ENCODE results near the gene SLC22A7.

Gene SLC22A7

GRCh38 chr6:43318011-43318410 is 20.0 kb downstream of the SLC22A7 start:
- peaks cover 4% of the 10 kb centered on the region; the same call in 1 of the 2 replicates for H3K4me1 ChIP-seq (ENCODE audit: control insufficient read depth, insufficient read depth, low read length)
- no peak overlapping the region for H3K4me3 ChIP-seq (ENCODE audit: low read depth, low read length)
- POLR2A ChIA-PET: interaction anchor here (0.5 kb wide), 1 partner anchor 26 kb away, joined by 4 read pairs; no protein-coding TSS in a partner anchor
- no peaks in the 10 kb centered on the region for H3K9me3 ChIP-seq (ENCODE audit: control insufficient read depth, insufficient read depth, low read depth, low read length)
- no peak overlapping the region for H3K27ac ChIP-seq (ENCODE audit: extremely low read depth, low read depth, low read length)
- CTCF ChIA-PET: interaction anchor here (0.6 to 1.9 kb wide), 8 partner anchors 11 to 354 kb away, joined by 3 to 8 read pairs (median 4); partner anchors contain the start of gene DNPH1
- TF ChIP-seq ZNF211 (tag by site-specific recombination; IDR thresholded peaks at IDR 0.05; ENCODE audit: low read depth) (no peak), ZBTB11 (tag by site-specific recombination; conservative IDR thresholded peaks at IDR 0.05; ENCODE audit: low read depth) (no peak), ZNF221 (tag by site-specific recombination; IDR thresholded peaks at IDR 0.05; ENCODE audit: borderline replicate concordance) (no peak), GLI2 (tag by site-specific recombination; IDR thresholded peaks at IDR 0.05; ENCODE audit: borderline replicate concordance, low read depth) (no peak), KLF10 (tag by site-specific recombination; IDR thresholded peaks at IDR 0.05) (no peak)
- no peaks in the 10 kb centered on the region for H3K36me3 ChIP-seq (ENCODE audit: control insufficient read depth in 2 of 2, insufficient read depth in 1 of 2, low read length in 2 of 2)

DNA sequence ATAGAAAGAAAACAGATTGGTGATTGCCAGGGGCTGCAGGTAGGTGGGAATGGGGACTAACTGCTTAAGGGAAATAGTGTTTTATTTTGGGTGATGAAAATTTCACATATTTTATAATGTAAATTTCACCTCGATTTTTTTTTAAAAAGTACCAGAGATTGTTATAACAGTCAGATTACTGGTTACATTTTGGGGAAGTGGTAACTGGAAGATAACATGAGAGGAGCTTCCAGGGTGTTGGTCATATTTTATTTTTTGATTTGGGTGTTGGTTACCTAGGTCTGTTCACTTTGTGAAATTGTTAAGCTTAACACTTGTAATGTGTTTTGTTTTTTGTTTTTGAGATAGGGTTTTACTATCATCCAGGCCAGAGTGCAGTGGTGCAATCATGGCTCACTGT is 27.8 kb downstream of the SLC22A7 start:
- TF ChIP-seq ZNF621 (tag by site-specific recombination; IDR thresholded peaks at IDR 0.05) (no peak), ZFP37 (tag by site-specific recombination; IDR thresholded peaks at IDR 0.05) (no peak), ZNF433 (tag by site-specific recombination; IDR thresholded peaks at IDR 0.05; ENCODE audit: low read depth) (no peak), ZNF398 (tag by site-specific recombination; IDR thresholded peaks at IDR 0.05) (no peak), ZNF202 (tag by site-specific recombination; IDR thresholded peaks at IDR 0.05; ENCODE audit: borderline replicate concordance) (no peak), ZSCAN16 (tag by site-specific recombination; IDR thresholded peaks at IDR 0.05) (no peak), ZNF768 (tag by site-specific recombination; IDR thresholded peaks at IDR 0.05) (no peak), ZNF121 (tag by site-specific recombination; IDR thresholded peaks at IDR 0.05) (no peak), GLIS1 (tag by site-specific recombination; IDR thresholded peaks at IDR 0.05) (no peak), ZBTB26 (tag by site-specific recombination; optimal IDR thresholded peaks at IDR 0.05) (no peak), ZNF223 (tag by site-specific recombination; IDR thresholded peaks at IDR 0.05) (no peak)
- TF ChIP-seq, protein P1, sequence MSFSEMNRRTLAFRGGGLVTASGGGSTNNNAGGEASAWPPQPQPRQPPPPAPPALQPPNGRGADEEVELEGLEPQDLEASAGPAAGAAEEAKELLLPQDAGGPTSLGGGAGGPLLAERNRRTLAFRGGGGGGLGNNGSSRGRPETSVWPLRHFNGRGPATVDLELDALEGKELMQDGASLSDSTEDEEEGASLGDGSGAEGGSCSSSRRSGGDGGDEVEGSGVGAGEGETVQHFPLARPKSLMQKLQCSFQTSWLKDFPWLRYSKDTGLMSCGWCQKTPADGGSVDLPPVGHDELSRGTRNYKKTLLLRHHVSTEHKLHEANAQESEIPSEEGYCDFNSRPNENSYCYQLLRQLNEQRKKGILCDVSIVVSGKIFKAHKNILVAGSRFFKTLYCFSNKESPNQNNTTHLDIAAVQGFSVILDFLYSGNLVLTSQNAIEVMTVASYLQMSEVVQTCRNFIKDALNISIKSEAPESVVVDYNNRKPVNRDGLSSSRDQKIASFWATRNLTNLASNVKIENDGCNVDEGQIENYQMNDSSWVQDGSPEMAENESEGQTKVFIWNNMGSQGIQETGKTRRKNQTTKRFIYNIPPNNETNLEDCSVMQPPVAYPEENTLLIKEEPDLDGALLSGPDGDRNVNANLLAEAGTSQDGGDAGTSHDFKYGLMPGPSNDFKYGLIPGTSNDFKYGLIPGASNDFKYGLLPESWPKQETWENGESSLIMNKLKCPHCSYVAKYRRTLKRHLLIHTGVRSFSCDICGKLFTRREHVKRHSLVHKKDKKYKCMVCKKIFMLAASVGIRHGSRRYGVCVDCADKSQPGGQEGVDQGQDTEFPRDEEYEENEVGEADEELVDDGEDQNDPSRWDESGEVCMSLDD (tag by site-specific recombination; IDR thresholded peaks at IDR 0.05): no peak
- TF ChIP-seq, protein P2, sequence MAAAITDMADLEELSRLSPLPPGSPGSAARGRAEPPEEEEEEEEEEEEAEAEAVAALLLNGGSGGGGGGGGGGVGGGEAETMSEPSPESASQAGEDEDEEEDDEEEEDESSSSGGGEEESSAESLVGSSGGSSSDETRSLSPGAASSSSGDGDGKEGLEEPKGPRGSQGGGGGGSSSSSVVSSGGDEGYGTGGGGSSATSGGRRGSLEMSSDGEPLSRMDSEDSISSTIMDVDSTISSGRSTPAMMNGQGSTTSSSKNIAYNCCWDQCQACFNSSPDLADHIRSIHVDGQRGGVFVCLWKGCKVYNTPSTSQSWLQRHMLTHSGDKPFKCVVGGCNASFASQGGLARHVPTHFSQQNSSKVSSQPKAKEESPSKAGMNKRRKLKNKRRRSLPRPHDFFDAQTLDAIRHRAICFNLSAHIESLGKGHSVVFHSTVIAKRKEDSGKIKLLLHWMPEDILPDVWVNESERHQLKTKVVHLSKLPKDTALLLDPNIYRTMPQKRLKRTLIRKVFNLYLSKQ (tag by site-specific recombination; IDR thresholded peaks at IDR 0.05; ENCODE audit: borderline replicate concordance): no peak
- Histone ChIP-seq H3K27ac (ENCODE audit: extremely low read depth, low read depth, low read length) (no peak overlapping the region), H3K4me3 (ENCODE audit: low read depth, low read length) (no peak overlapping the region), H3K36me3 (ENCODE audit: control insufficient read depth in 2 of 2, insufficient read depth in 1 of 2, low read length in 2 of 2) (no peaks in the 10 kb centered on the region), H3K4me1 (ENCODE audit: control insufficient read depth, insufficient read depth, low read length) (peaks cover 4% of the 10 kb centered on the region; the same call in 1 of the 2 replicates), H3K9me3 (ENCODE audit: control insufficient read depth, insufficient read depth, low read depth, low read length) (no peaks in the 10 kb centered on the region)
- CTCF ChIA-PET: interaction anchor here (0.6 to 1.1 kb wide), 4 partner anchors 8 to 181 kb away, joined by 3 to 7 read pairs (median 3); partner anchors contain the start of gene DNPH1
- POLR2A ChIA-PET: no interaction called here

Data from HEK293 (cell line).